GM23338 (cell line): ENCODE results near the gene TTC28.

Source experiments
- CREB1 ChIP-seq: fragments of 250-450 bp; sonication (Bioruptor Pico); IDR thresholded peaks from 2 replicates; pipeline ENCODE4 v1.5.0; 2020; ENCODE audit warnings: low read depth, mild to moderate bottlenecking, moderate library complexity
- CTCF ChIP-seq, 2 experiments: fragments of 200-600 bp in 1 of 2; sonication (generic) in 1 of 2; conservative IDR thresholded peaks; 2 replicates each; pipeline versions ENCODE4 v1.5.1 to v1.6.1; 2016 to 2017; ENCODE audit warnings: antibody characterized with exemption in 2 of 2, low read depth in 2 of 2, mild to moderate bottlenecking in 2 of 2, moderate library complexity in 1 of 2
- EZH2 ChIP-seq: fragments of 200-600 bp; sonication (generic); IDR thresholded peaks from one replicate; pipeline ENCODE4 v1.8.0; 2017; ENCODE audit warnings: antibody characterized with exemption, mild to moderate bottlenecking, low read depth; ENCODE audit not compliant: unreplicated experiment
- JUNB ChIP-seq: IDR thresholded peaks from one replicate; pipeline ENCODE4 v1.6.1; 2016; ENCODE audit warnings: antibody characterized with exemption; ENCODE audit not compliant: unreplicated experiment
- POLR2AphosphoS5 ChIP-seq: IDR thresholded peaks from 2 replicates; pipeline ENCODE4 v1.6.1; 2016; ENCODE audit warnings: antibody characterized with exemption, low read depth
- REST ChIP-seq: IDR thresholded peaks from one replicate; pipeline ENCODE4 v1.6.1; 2018; ENCODE audit warnings: antibody characterized with exemption; ENCODE audit not compliant: unreplicated experiment

- TF ChIP-seq EZH2 (no peak), CREB1 (no peak), CTCF (conservative IDR thresholded peaks at IDR 0.05; ENCODE audit: low read depth in 2 of 2) (no peak), JUNB (no peak), POLR2AphosphoS5 (no peak), REST (no peak)
Measured at GRCh38 chr22:28125799-28126198, 553.8 kb downstream of the TTC28 start.
